ENCODE data around the gene ERF. TPM values are rescaled to one million over a fixed set of nuclear protein-coding genes. Genes with fewer than 3 reads are reported as not detected.

The ERF gene
- 3.8 and 6.7 TPM in 2 replicates for polyA plus RNA-seq
- polyA minus RNA-seq, result 5.3 and 6.6 TPM in 2 replicates

DNA sequence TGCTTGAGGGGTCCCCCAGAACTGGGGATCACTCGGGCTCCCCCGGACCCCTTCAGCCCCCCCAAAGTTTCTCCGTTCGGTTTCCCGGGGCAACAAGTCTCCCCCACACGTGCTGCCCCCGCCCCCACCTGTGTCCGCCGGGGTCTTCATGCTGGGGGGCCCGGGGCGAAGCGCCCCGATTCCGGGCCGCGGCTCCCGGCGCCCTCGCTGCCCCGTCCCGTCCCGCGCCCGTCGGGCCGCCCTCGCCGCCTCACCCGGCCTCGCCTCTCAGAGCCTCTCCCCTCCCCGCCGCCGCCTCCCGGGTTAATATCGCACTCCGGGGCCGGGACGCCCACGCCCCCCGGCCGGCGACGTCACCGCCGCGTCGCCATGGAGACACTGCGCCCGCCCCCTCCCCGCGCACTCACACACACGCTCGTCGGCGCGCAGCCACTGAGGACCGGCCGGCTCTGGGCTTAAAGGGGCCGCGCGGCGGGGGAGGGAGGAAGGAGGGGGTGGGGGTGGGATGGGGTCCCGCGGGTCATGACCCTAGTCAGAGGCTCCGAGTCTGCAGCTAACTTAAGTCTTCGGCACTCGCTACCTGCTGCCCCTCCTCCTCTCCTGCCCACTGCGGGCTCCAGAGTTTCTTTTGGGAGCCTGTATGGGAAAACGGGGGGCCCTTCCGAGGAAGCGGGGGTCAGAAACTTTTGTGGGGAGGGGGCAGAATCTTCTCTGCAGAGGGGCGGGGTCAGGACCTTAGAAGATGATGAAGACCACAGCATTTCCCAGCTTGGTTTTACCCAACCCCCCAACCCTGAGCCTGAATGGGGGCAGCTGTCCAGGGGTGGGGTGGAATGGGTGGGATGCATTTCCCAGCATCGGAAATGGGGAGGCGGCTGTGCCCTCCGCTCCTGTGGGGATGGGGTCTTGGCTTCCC, at the start of gene ERF:
ERF (minus strand) TSS at position 279 of the 916 bp plus-strand sequence; CDS start at position 150, 129 bp downstream.
- Histone ChIP-seq H3K9me3 (ENCODE audit: low read length) (no peaks in the 10 kb centered on the region), H3K27me3 (ENCODE audit: insufficient read depth, low read depth, low read length) (no peaks in the 10 kb centered on the region), H3K4me3 (ENCODE audit: low read length) (peak within 1 kb of the TSS; percentile 97), H3F3A (ENCODE audit: insufficient read depth, low read length, poor library complexity, severe bottlenecking) (no peaks in the 10 kb centered on the region), H4K20me1 (ENCODE audit: insufficient read depth) (no peaks in the 10 kb centered on the region), H3K9ac (ENCODE audit: low read length) (peak within 1 kb of the TSS; percentile 87), H2AFZ (ENCODE audit: low read depth, low read length) (peak within 1 kb of the TSS; percentile 45), H3K36me3 (ENCODE audit: insufficient read depth, low read length) (no peaks in the 10 kb centered on the region), H3K27ac (ENCODE audit: low read length) (peak within 1 kb of the TSS; percentile 90), H3K9me2 (ENCODE audit: insufficient read depth, low read length) (no peaks in the 10 kb centered on the region), H3K79me2 (replicated peaks; ENCODE audit: insufficient read depth, low read length) (peaks cover 20% of the 10 kb centered on the region), H3K4me2 (ENCODE audit: low read length) (peak within 1 kb of the TSS; percentile 92)
- no peak for TF ChIP-seq EP300 (conservative IDR thresholded peaks at IDR 0.05; ENCODE audit: poor library complexity, severe bottlenecking)
- TF ChIP-seq TAF1 (IDR thresholded peaks at IDR 0.05; ENCODE audit: low read depth), result peak; percentile 39
- peak; percentile 81 for TF ChIP-seq MXI1 (conservative IDR thresholded peaks at IDR 0.05; ENCODE audit: poor library complexity, severe bottlenecking)
- peak; percentile 31 for TF ChIP-seq SMC3 (conservative IDR thresholded peaks at IDR 0.05; ENCODE audit: poor library complexity)
- TF ChIP-seq EZH2 (IDR thresholded peaks at IDR 0.05; ENCODE audit: borderline replicate concordance, insufficient read depth, low read length, poor library complexity, severe bottlenecking), result no peak
- no peak for TF ChIP-seq RAD21 (conservative IDR thresholded peaks at IDR 0.05)
- TF ChIP-seq CTCF (IDR thresholded peaks at IDR 0.05; ENCODE audit: poor library complexity, severe bottlenecking), result no peak
- no peak for TF ChIP-seq REST (IDR thresholded peaks at IDR 0.05; ENCODE audit: borderline replicate concordance)
- peak; percentile 82 for TF ChIP-seq POLR2AphosphoS5 (IDR thresholded peaks at IDR 0.05)

- Histone ChIP-seq H3K36me3 (ENCODE audit: insufficient read depth, low read length) (no peaks in the 10 kb centered on the region), H3K9me3 (ENCODE audit: low read length) (no peaks in the 10 kb centered on the region), H3K27ac (ENCODE audit: low read length) (peak overlapping the region; percentile 93), H3K9me2 (ENCODE audit: insufficient read depth, low read length) (no peaks in the 10 kb centered on the region), H2AFZ (ENCODE audit: low read depth, low read length) (no peak overlapping the region), H3K9ac (ENCODE audit: low read length) (no peak overlapping the region), H3K4me2 (ENCODE audit: low read length) (no peak overlapping the region), H3F3A (ENCODE audit: insufficient read depth, low read length, poor library complexity, severe bottlenecking) (no peaks in the 10 kb centered on the region), H4K20me1 (ENCODE audit: insufficient read depth) (no peaks in the 10 kb centered on the region), H3K79me2 (replicated peaks; ENCODE audit: insufficient read depth, low read length) (peaks cover 26% of the 10 kb centered on the region), H3K4me3 (ENCODE audit: low read length) (peak overlapping the region; percentile 96), H3K27me3 (ENCODE audit: insufficient read depth, low read depth, low read length) (no peaks in the 10 kb centered on the region)
- TF ChIP-seq CTCF (IDR thresholded peaks at IDR 0.05; ENCODE audit: poor library complexity, severe bottlenecking) (no peak), REST (IDR thresholded peaks at IDR 0.05; ENCODE audit: borderline replicate concordance) (no peak), EP300 (conservative IDR thresholded peaks at IDR 0.05; ENCODE audit: poor library complexity, severe bottlenecking) (no peak), POLR2AphosphoS5 (IDR thresholded peaks at IDR 0.05) (no peak), TAF1 (IDR thresholded peaks at IDR 0.05; ENCODE audit: low read depth) (no peak), RAD21 (conservative IDR thresholded peaks at IDR 0.05) (no peak), MXI1 (conservative IDR thresholded peaks at IDR 0.05; ENCODE audit: poor library complexity, severe bottlenecking) (no peak), EZH2 (IDR thresholded peaks at IDR 0.05; ENCODE audit: borderline replicate concordance, insufficient read depth, low read length, poor library complexity, severe bottlenecking) (no peak), SMC3 (conservative IDR thresholded peaks at IDR 0.05; ENCODE audit: poor library complexity) (no peak)
Observed at GRCh38 chr19:42303876-42304275, 48.9 kb upstream of the ERF start.
